ENCODE results near the gene SPINT3.

DNA sequence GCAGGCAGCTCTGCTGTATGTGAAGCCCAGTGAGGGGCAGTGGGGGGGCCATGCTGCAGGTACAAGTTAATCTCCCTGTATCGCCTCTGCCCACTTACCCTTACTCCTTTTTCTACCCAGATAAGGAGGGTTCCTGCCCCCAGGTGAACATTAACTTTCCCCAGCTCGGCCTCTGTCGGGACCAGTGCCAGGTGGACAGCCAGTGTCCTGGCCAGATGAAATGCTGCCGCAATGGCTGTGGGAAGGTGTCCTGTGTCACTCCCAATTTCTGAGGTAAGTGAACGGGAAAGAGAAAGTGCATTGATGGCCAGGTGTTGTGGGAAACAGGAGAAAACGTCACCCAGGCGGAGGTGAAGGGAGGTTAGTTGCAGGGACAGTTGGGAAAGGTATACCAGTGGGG, 35.6 kb downstream of the SPINT3 start:
- TF ChIP-seq POLR2A (IDR thresholded peaks at IDR 0.05), result no peak
- TF ChIP-seq, protein P1, sequence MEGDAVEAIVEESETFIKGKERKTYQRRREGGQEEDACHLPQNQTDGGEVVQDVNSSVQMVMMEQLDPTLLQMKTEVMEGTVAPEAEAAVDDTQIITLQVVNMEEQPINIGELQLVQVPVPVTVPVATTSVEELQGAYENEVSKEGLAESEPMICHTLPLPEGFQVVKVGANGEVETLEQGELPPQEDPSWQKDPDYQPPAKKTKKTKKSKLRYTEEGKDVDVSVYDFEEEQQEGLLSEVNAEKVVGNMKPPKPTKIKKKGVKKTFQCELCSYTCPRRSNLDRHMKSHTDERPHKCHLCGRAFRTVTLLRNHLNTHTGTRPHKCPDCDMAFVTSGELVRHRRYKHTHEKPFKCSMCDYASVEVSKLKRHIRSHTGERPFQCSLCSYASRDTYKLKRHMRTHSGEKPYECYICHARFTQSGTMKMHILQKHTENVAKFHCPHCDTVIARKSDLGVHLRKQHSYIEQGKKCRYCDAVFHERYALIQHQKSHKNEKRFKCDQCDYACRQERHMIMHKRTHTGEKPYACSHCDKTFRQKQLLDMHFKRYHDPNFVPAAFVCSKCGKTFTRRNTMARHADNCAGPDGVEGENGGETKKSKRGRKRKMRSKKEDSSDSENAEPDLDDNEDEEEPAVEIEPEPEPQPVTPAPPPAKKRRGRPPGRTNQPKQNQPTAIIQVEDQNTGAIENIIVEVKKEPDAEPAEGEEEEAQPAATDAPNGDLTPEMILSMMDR (IDR thresholded peaks at IDR 0.05), result no peak
